Measurements from ENCODE around the gene MLX. TPM values are rescaled to one million over a fixed set of nuclear protein-coding genes. Genes with fewer than 3 reads are reported as not detected.
A peak's percentile ranks its signal among the peaks of the same experiment; 100 is the strongest.
"Not testable (repeated sequence)": the region's sequence is repeated elsewhere in the genome, so short reads cannot be mapped to it uniquely, and the experiment has no call there.

The MLX gene
- total RNA-seq, 1 experiment from 2014 or later, result 42.4 TPM

GRCh38 chr17:42548070-42548837, 18.6 kb upstream of the MLX start:
- Histone ChIP-seq H3K4me2 (ENCODE audit: low read depth, low read length, poor library complexity, severe bottlenecking) (peak overlapping the region; percentile 85), H3K9me2 (replicated peaks; ENCODE audit: insufficient read depth, low read length) (no peaks in the 10 kb centered on the region), H3K4me3 (ENCODE audit: low read length) (peak overlapping the region; percentile 68), H3K9me3 (ENCODE audit: low read length) (no peaks in the 10 kb centered on the region), H3K9ac (ENCODE audit: low read length) (peak overlapping the region; percentile 73), H3K27me3 (ENCODE audit: low read length) (no peaks in the 10 kb centered on the region), H3K36me3 (ENCODE audit: insufficient read depth, low read length) (no peaks in the 10 kb centered on the region), H3K27ac (ENCODE audit: low read length) (no peak overlapping the region), H3K79me2 (ENCODE audit: low read length) (no peaks in the 10 kb centered on the region), H3K4me1 (ENCODE audit: low read length) (peaks cover 15% of the 10 kb centered on the region), H2AFZ (ENCODE audit: low read length) (peak overlapping the region; percentile 49; the same call in 1 of the 2 replicates), H4K20me1 (ENCODE audit: insufficient read depth, low read depth, low read length) (no peaks in the 10 kb centered on the region)
- peak; percentile 96 for DNase-seq

GRCh38 chr17:42548993-42549755, 17.7 kb upstream of the MLX start:
- Histone ChIP-seq H3K4me1 (ENCODE audit: low read length) (peaks cover 23% of the 10 kb centered on the region), H3K27ac (ENCODE audit: low read length) (no peak overlapping the region), H3K27me3 (ENCODE audit: low read length) (no peaks in the 10 kb centered on the region), H3K9me3 (ENCODE audit: low read length) (no peaks in the 10 kb centered on the region), H3K36me3 (ENCODE audit: insufficient read depth, low read length) (no peaks in the 10 kb centered on the region), H3K9me2 (replicated peaks; ENCODE audit: insufficient read depth, low read length) (no peaks in the 10 kb centered on the region), H3K9ac (ENCODE audit: low read length) (peak overlapping the region; percentile 73), H4K20me1 (ENCODE audit: insufficient read depth, low read depth, low read length) (no peaks in the 10 kb centered on the region), H2AFZ (ENCODE audit: low read length) (no peak overlapping the region; the same call in 1 of the 2 replicates), H3K79me2 (ENCODE audit: low read length) (0 out of 2 replicates have a peak, but pooled peaks cover under 1% of the 10 kb centered on the region), H3K4me2 (ENCODE audit: low read depth, low read length, poor library complexity, severe bottlenecking) (peak overlapping the region; percentile 85), H3K4me3 (ENCODE audit: low read length) (peak overlapping the region; percentile 68)
- no peak for DNase-seq

GRCh38 chr17:42552736-42553135, 14.2 kb upstream of the MLX start, which contains the start of gene HSD17B1:
Gene HSD17B1 (plus strand): TSS chr17:42552923. CDS start chr17:42552934, 11 bp downstream.
- Histone ChIP-seq H3K4me1 (ENCODE audit: low read length) (peaks cover 36% of the 10 kb centered on the region), H3K4me3 (ENCODE audit: low read length) (peak within 1 kb of the TSS; percentile 83), H3K9ac (ENCODE audit: low read length) (peak within 1 kb of the TSS; percentile 89), H3K4me2 (ENCODE audit: low read depth, low read length, poor library complexity, severe bottlenecking) (peak within 1 kb of the TSS; percentile 89)
- not testable (repeated sequence) for H3K36me3 ChIP-seq (ENCODE audit: insufficient read depth, low read length); H3K79me2 ChIP-seq (ENCODE audit: low read length); H3K27me3 ChIP-seq (ENCODE audit: low read length); H3K27ac ChIP-seq (ENCODE audit: low read length); H2AFZ ChIP-seq (ENCODE audit: low read length); H4K20me1 ChIP-seq (ENCODE audit: insufficient read depth, low read depth, low read length); H3K9me3 ChIP-seq (ENCODE audit: low read length); DNase-seq; H3K9me2 ChIP-seq (replicated peaks; ENCODE audit: insufficient read depth, low read length)

GRCh38 chr17:42553161-42553818, 13.6 kb upstream of the MLX start:
- Histone ChIP-seq H3K27ac (ENCODE audit: low read length) (no peak overlapping the region), H3K36me3 (ENCODE audit: insufficient read depth, low read length) (no peaks in the 10 kb centered on the region), H3K79me2 (ENCODE audit: low read length) (peaks cover 7% of the 10 kb centered on the region), H3K4me3 (ENCODE audit: low read length) (peak overlapping the region; percentile 83; the same call in 1 of the 2 replicates), H3K9me2 (replicated peaks; ENCODE audit: insufficient read depth, low read length) (no peaks in the 10 kb centered on the region), H3K4me1 (ENCODE audit: low read length) (peaks cover 32% of the 10 kb centered on the region), H3K9me3 (ENCODE audit: low read length) (no peaks in the 10 kb centered on the region), H2AFZ (ENCODE audit: low read length) (no peak overlapping the region), H3K27me3 (ENCODE audit: low read length) (no peaks in the 10 kb centered on the region), H3K4me2 (ENCODE audit: low read depth, low read length, poor library complexity, severe bottlenecking) (peak overlapping the region; percentile 89), H3K9ac (ENCODE audit: low read length) (no peak overlapping the region), H4K20me1 (ENCODE audit: insufficient read depth, low read depth, low read length) (no peaks in the 10 kb centered on the region)
- no peak for DNase-seq

- Histone ChIP-seq H3K36me3 (ENCODE audit: insufficient read depth, low read length) (no peaks in the 10 kb centered on the region), H3K27ac (ENCODE audit: low read length) (no peak overlapping the region), H4K20me1 (ENCODE audit: insufficient read depth, low read depth, low read length) (no peaks in the 10 kb centered on the region), H3K4me1 (ENCODE audit: low read length) (peaks cover 27% of the 10 kb centered on the region), H3K9me2 (replicated peaks; ENCODE audit: insufficient read depth, low read length) (no peaks in the 10 kb centered on the region), H3K9me3 (ENCODE audit: low read length) (no peaks in the 10 kb centered on the region), H2AFZ (ENCODE audit: low read length) (no peak overlapping the region), H3K4me2 (ENCODE audit: low read depth, low read length, poor library complexity, severe bottlenecking) (peak overlapping the region; percentile 89), H3K9ac (ENCODE audit: low read length) (peak overlapping the region; percentile 89), H3K27me3 (ENCODE audit: low read length) (no peaks in the 10 kb centered on the region), H3K79me2 (ENCODE audit: low read length) (peaks cover 7% of the 10 kb centered on the region), H3K4me3 (ENCODE audit: low read length) (peak overlapping the region; percentile 83)
- DNase-seq, result no peak
Measured at GRCh38 chr17:42553866-42554249, 13.0 kb upstream of the MLX start.

GRCh38 chr17:42554250-42555121, 12.4 kb upstream of the MLX start:
- Histone ChIP-seq H3K27me3 (ENCODE audit: low read length) (no peaks in the 10 kb centered on the region), H3K4me2 (ENCODE audit: low read depth, low read length, poor library complexity, severe bottlenecking) (peak overlapping the region; percentile 89), H3K9me2 (replicated peaks; ENCODE audit: insufficient read depth, low read length) (no peaks in the 10 kb centered on the region), H3K9ac (ENCODE audit: low read length) (peak overlapping the region; percentile 89), H3K79me2 (ENCODE audit: low read length) (peaks cover 7% of the 10 kb centered on the region), H3K4me1 (ENCODE audit: low read length) (peaks cover 22% of the 10 kb centered on the region), H3K27ac (ENCODE audit: low read length) (peak overlapping the region; percentile 66), H3K4me3 (ENCODE audit: low read length) (peak overlapping the region; percentile 83), H3K36me3 (ENCODE audit: insufficient read depth, low read length) (no peaks in the 10 kb centered on the region), H3K9me3 (ENCODE audit: low read length) (no peaks in the 10 kb centered on the region), H4K20me1 (ENCODE audit: insufficient read depth, low read depth, low read length) (no peaks in the 10 kb centered on the region), H2AFZ (ENCODE audit: low read length) (peak overlapping the region; percentile 81)
- DNase-seq, result peak; percentile 96

GRCh38 chr17:42555122-42555622, 11.7 kb upstream of the MLX start:
- peak overlapping the region; percentile 89 for H3K9ac ChIP-seq (ENCODE audit: low read length)
- peaks cover 22% of the 10 kb centered on the region for H3K4me1 ChIP-seq (ENCODE audit: low read length)
- H3K4me2 ChIP-seq (ENCODE audit: low read depth, low read length, poor library complexity, severe bottlenecking), result peak overlapping the region; percentile 89
- H3K27me3 ChIP-seq (ENCODE audit: low read length), result no peaks in the 10 kb centered on the region
- no peaks in the 10 kb centered on the region for H3K9me2 ChIP-seq (replicated peaks; ENCODE audit: insufficient read depth, low read length)
- H3K9me3 ChIP-seq (ENCODE audit: low read length), result no peaks in the 10 kb centered on the region
- H3K27ac ChIP-seq (ENCODE audit: low read length), result peak overlapping the region; percentile 66
- no peaks in the 10 kb centered on the region for H4K20me1 ChIP-seq (ENCODE audit: insufficient read depth, low read depth, low read length)
- no peak for DNase-seq
- H3K79me2 ChIP-seq (ENCODE audit: low read length), result peaks cover 7% of the 10 kb centered on the region
- H3K36me3 ChIP-seq (ENCODE audit: insufficient read depth, low read length), result no peaks in the 10 kb centered on the region
- H3K4me3 ChIP-seq (ENCODE audit: low read length), result peak overlapping the region; percentile 83
- H2AFZ ChIP-seq (ENCODE audit: low read length), result 0 out of 2 replicates have a peak overlapping the region, but pooled peaks have one; percentile 81

Measured in Karpas-422 (cell line).